ENCODE data around the gene ST6GALNAC1. TPM values are rescaled to one million over a fixed set of nuclear protein-coding genes. Genes with fewer than 3 reads are reported as not detected.
A peak's percentile ranks its signal among the peaks of the same experiment; 100 is the strongest.

Gene ST6GALNAC1
- total and polyA plus RNA-seq, 2 of the 13 experiments (the other 11 are each of a cell fraction or from before 2014, with no cell fraction given), result not detected

DNA sequence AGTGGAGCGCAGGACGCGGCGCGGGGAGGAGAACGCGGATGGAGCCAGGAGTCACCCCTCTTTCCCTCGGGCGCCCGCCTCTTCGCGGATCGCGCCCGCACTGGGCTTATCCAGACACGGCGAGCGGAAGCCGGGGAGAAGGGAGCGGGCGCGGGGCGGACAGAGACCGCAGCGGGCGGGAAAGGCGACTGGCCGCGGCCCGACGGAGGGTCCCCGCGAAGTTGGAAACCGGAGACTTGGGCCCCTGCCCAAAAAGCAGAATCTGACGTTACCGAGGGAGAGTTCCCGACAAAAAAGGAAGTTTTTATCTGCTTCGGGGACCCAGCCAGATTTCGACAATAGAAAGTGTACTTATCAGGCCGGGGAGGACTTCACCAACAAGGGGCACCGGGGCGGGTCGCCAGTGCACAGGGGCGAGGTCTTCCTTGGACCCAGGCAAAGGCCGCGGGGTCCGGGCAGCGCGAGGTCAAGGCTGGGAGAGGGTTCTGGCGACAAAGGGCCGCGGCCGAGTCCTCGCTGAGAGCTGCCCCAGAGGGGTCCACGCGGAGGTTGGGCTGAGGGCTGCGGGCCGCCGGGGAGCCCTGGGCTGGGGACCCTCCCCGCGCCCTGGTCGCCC, 58.4 kb downstream of the ST6GALNAC1 start (continued):
- TF ChIP-seq, protein P1, sequence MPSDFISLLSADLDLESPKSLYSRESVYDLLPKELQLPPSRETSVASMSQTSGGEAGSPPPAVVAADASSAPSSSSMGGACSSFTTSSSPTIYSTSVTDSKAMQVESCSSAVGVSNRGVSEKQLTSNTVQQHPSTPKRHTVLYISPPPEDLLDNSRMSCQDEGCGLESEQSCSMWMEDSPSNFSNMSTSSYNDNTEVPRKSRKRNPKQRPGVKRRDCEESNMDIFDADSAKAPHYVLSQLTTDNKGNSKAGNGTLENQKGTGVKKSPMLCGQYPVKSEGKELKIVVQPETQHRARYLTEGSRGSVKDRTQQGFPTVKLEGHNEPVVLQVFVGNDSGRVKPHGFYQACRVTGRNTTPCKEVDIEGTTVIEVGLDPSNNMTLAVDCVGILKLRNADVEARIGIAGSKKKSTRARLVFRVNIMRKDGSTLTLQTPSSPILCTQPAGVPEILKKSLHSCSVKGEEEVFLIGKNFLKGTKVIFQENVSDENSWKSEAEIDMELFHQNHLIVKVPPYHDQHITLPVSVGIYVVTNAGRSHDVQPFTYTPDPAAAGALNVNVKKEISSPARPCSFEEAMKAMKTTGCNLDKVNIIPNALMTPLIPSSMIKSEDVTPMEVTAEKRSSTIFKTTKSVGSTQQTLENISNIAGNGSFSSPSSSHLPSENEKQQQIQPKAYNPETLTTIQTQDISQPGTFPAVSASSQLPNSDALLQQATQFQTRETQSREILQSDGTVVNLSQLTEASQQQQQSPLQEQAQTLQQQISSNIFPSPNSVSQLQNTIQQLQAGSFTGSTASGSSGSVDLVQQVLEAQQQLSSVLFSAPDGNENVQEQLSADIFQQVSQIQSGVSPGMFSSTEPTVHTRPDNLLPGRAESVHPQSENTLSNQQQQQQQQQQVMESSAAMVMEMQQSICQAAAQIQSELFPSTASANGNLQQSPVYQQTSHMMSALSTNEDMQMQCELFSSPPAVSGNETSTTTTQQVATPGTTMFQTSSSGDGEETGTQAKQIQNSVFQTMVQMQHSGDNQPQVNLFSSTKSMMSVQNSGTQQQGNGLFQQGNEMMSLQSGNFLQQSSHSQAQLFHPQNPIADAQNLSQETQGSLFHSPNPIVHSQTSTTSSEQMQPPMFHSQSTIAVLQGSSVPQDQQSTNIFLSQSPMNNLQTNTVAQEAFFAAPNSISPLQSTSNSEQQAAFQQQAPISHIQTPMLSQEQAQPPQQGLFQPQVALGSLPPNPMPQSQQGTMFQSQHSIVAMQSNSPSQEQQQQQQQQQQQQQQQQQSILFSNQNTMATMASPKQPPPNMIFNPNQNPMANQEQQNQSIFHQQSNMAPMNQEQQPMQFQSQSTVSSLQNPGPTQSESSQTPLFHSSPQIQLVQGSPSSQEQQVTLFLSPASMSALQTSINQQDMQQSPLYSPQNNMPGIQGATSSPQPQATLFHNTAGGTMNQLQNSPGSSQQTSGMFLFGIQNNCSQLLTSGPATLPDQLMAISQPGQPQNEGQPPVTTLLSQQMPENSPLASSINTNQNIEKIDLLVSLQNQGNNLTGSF (CRISPR knock-in tag; IDR thresholded peaks at IDR 0.05), result no peak
- no peak for TF ChIP-seq NR2F6 (IDR thresholded peaks at IDR 0.05)
- TF ChIP-seq NR2F6 (CRISPR knock-in tag; IDR thresholded peaks at IDR 0.05), result no peak
- TF ChIP-seq, protein P2, sequence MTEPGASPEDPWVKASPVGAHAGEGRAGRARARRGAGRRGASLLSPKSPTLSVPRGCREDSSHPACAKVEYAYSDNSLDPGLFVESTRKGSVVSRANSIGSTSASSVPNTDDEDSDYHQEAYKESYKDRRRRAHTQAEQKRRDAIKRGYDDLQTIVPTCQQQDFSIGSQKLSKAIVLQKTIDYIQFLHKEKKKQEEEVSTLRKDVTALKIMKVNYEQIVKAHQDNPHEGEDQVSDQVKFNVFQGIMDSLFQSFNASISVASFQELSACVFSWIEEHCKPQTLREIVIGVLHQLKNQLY (CRISPR knock-in tag; IDR thresholded peaks at IDR 0.05), result no peak
- TF ChIP-seq PPARG (CRISPR knock-in tag; conservative IDR thresholded peaks at IDR 0.05), result no peak
- no peak for TF ChIP-seq MAZ (IDR thresholded peaks at IDR 0.05; ENCODE audit: borderline replicate concordance, low read depth, low read length)
- 0 out of 2 replicates have a peak, but pooled peaks have one; percentile 1 for TF ChIP-seq MAZ (CRISPR knock-in tag; IDR thresholded peaks at IDR 0.05; ENCODE audit: low read depth)
- peak; percentile 39; the same call in 1 of the 2 replicates for TF ChIP-seq MEF2D (CRISPR knock-in tag; IDR thresholded peaks at IDR 0.05)
- TF ChIP-seq CHCHD3 (CRISPR knock-in tag; IDR thresholded peaks at IDR 0.05), result 0 out of 2 replicates have a peak, but pooled peaks have one; percentile 53
- TF ChIP-seq RFX5 (IDR thresholded peaks at IDR 0.05; ENCODE audit: low read depth, low read length), result no peak
- no peak for TF ChIP-seq JUN (CRISPR knock-in tag; IDR thresholded peaks at IDR 0.05)
- no peak for TF ChIP-seq ZFYVE20 (CRISPR knock-in tag; IDR thresholded peaks at IDR 0.05; ENCODE audit: borderline replicate concordance, low read depth)
- 0 out of 2 replicates have a peak, but pooled peaks have one; percentile 36 for TF ChIP-seq ZNF749 (CRISPR knock-in tag; IDR thresholded peaks at IDR 0.05; ENCODE audit: borderline replicate concordance)
- no peak for TF ChIP-seq ZNF256 (CRISPR knock-in tag; conservative IDR thresholded peaks at IDR 0.05)
- TF ChIP-seq, protein P3, sequence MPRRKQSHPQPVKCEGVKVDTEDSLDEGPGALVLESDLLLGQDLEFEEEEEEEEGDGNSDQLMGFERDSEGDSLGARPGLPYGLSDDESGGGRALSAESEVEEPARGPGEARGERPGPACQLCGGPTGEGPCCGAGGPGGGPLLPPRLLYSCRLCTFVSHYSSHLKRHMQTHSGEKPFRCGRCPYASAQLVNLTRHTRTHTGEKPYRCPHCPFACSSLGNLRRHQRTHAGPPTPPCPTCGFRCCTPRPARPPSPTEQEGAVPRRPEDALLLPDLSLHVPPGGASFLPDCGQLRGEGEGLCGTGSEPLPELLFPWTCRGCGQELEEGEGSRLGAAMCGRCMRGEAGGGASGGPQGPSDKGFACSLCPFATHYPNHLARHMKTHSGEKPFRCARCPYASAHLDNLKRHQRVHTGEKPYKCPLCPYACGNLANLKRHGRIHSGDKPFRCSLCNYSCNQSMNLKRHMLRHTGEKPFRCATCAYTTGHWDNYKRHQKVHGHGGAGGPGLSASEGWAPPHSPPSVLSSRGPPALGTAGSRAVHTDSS (CRISPR knock-in tag; conservative IDR thresholded peaks at IDR 0.05), result no peak
- TF ChIP-seq, protein P4, sequence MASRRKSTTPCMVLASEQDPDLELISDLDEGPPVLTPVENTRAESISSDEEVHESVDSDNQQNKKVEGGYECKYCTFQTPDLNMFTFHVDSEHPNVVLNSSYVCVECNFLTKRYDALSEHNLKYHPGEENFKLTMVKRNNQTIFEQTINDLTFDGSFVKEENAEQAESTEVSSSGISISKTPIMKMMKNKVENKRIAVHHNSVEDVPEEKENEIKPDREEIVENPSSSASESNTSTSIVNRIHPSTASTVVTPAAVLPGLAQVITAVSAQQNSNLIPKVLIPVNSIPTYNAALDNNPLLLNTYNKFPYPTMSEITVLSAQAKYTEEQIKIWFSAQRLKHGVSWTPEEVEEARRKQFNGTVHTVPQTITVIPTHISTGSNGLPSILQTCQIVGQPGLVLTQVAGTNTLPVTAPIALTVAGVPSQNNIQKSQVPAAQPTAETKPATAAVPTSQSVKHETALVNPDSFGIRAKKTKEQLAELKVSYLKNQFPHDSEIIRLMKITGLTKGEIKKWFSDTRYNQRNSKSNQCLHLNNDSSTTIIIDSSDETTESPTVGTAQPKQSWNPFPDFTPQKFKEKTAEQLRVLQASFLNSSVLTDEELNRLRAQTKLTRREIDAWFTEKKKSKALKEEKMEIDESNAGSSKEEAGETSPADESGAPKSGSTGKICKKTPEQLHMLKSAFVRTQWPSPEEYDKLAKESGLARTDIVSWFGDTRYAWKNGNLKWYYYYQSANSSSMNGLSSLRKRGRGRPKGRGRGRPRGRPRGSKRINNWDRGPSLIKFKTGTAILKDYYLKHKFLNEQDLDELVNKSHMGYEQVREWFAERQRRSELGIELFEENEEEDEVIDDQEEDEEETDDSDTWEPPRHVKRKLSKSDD (CRISPR knock-in tag; IDR thresholded peaks at IDR 0.05; ENCODE audit: low read depth), result no peak
- TF ChIP-seq, protein P5, sequence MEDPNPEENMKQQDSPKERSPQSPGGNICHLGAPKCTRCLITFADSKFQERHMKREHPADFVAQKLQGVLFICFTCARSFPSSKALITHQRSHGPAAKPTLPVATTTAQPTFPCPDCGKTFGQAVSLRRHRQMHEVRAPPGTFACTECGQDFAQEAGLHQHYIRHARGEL (CRISPR knock-in tag; IDR thresholded peaks at IDR 0.05), result no peak
- TF ChIP-seq CENPT (CRISPR knock-in tag; IDR thresholded peaks at IDR 0.05; ENCODE audit: low read depth), result no peak
- TF ChIP-seq, protein P6, sequence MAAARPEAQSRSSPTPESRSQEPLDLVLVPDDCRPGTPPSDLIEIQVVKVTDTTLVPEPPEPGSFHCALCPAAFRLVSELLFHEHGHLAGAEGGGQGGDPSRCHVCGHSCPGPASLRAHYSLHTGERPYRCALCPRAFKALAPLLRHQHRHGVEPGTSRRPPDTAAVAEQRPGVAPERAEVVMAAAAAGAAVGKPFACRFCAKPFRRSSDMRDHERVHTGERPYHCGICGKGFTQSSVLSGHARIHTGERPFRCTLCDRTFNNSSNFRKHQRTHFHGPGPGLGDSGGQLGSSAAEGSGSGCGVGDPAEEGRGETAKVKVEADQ (CRISPR knock-in tag; IDR thresholded peaks at IDR 0.05; ENCODE audit: borderline replicate concordance), result no peak

Measured in HepG2 (cell line).